Keratinocyte (primary cell): ENCODE data around the gene MAP7.

Experiments
- EZH2 ChIP-seq: IDR thresholded peaks from one replicate; pipeline ENCODE4 v1.6.1; 2012; ENCODE audit warnings: inconsistent platforms, mild to moderate bottlenecking, low read length, moderate library complexity
- TF ChIP-seq, protein P1 (sequence below), 3 experiments: IDR thresholded peaks in 1 of 3; conservative IDR thresholded peaks in 1 of 3; optimal IDR thresholded peaks in 1 of 3; 2 replicates in 2 of 3; 3 replicates in 1 of 3; pipeline versions ENCODE3 to v1.5.1; 2011; ENCODE audit warnings: low read length in 3 of 3, mild to moderate bottlenecking in 3 of 3, moderate library complexity in 2 of 3, control low read depth in 1 of 3, inconsistent platforms in 1 of 3; ENCODE audit not compliant: insufficient read depth in 2 of 3; ENCODE audit errors: extremely low read depth in 1 of 3

DNA sequence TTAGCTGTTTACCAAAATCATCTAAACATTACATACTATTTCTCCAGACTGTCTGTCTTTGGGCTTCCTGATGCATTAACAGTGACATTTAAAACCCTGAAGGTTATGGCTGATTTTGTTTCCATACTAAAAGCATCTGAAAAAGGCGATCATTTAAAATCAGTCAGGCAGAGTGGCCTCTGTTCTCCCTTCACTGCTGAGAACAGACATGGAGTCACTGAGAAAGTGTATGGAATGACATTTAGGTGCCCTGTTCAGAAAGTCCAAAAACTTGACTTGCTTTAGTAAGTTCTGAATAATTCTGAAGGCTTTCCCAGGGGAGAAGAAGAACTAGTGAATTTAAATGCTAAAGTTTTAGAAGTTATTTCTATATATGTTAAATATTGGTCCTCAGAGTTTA lies 83.0 kb downstream of the MAP7 start:
- TF ChIP-seq, protein P1, sequence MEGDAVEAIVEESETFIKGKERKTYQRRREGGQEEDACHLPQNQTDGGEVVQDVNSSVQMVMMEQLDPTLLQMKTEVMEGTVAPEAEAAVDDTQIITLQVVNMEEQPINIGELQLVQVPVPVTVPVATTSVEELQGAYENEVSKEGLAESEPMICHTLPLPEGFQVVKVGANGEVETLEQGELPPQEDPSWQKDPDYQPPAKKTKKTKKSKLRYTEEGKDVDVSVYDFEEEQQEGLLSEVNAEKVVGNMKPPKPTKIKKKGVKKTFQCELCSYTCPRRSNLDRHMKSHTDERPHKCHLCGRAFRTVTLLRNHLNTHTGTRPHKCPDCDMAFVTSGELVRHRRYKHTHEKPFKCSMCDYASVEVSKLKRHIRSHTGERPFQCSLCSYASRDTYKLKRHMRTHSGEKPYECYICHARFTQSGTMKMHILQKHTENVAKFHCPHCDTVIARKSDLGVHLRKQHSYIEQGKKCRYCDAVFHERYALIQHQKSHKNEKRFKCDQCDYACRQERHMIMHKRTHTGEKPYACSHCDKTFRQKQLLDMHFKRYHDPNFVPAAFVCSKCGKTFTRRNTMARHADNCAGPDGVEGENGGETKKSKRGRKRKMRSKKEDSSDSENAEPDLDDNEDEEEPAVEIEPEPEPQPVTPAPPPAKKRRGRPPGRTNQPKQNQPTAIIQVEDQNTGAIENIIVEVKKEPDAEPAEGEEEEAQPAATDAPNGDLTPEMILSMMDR (optimal IDR thresholded peaks at IDR 0.05 in 1 of 3, IDR thresholded peaks at IDR 0.05 in 1 of 3, conservative IDR thresholded peaks at IDR 0.05 in 1 of 3; ENCODE audit: extremely low read depth in 1 of 3, insufficient read depth in 2 of 3, low read length in 3 of 3): no peak
- TF ChIP-seq EZH2: no peak
